Muscle of back (tissue), 11 donors: ENCODE measurements around the gene SNAPC2. TPM values are rescaled to one million over a fixed set of nuclear protein-coding genes. Genes with fewer than 3 reads are reported as not detected.
"Not testable (repeated sequence)": the region's sequence is repeated elsewhere in the genome, so short reads cannot be mapped to it uniquely, and the experiment has no call there.

Experiments used
- DNase-seq, 3 donors: peaks; one replicate each; pipeline versions ENCODE4 v3.0.0 to v3.0.0-alpha.2; 2013
- polyA plus RNA-seq, 10 donors: library from polyadenylated mRNA; unstranded; fragments of 120-200 nt; gene quantifications; one replicate each; pipeline ENCODE4 v1.2.1, GENCODE V29; 2013; ENCODE audit not compliant: insufficient read length in 10 of 10

The SNAPC2 gene
- polyA plus RNA-seq, 10 donors = 11.0 to 20.7 (median 15.7) TPM

DNA sequence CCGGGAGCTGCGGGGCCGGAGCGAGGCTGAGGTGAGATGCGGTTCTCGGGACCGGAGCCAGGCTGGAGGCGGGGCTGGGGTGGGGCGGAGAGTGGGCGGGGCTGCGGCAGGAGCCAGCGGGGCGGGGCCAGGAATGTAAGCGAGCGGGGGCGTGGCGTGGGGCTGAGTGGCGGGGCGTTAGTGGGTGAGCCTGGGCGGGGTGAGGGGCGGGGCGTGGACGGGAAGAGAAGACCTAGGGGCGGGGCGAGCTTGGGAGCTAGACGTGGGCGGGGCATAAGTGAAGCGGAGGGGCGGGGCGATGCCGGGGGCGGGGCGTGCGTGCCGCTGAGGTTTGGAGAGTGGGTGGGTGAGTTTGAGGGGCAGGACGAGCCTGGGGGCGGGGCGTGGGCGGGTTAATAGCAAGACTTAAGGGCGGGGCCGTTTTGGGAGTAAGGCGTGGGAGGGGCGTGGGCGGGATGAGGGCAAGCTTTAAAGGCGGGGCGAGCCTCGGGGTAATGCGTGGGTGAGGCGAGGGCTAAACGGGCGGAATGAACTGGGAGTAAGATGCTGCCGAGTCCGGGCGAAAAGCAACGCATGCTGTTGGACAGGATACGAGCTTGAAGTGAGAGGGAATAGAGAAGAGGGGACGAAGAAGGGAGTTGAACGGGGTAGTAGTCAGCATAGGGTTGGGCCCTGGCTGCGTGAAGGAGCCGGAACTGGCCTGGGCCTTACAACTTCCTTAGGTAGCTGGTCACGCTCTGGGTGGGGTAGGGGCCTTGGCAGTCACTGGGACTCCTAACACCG, 572 bp downstream of the SNAPC2 start:
- peak; percentile 96 to 97 (median 96) for DNase-seq

DNA sequence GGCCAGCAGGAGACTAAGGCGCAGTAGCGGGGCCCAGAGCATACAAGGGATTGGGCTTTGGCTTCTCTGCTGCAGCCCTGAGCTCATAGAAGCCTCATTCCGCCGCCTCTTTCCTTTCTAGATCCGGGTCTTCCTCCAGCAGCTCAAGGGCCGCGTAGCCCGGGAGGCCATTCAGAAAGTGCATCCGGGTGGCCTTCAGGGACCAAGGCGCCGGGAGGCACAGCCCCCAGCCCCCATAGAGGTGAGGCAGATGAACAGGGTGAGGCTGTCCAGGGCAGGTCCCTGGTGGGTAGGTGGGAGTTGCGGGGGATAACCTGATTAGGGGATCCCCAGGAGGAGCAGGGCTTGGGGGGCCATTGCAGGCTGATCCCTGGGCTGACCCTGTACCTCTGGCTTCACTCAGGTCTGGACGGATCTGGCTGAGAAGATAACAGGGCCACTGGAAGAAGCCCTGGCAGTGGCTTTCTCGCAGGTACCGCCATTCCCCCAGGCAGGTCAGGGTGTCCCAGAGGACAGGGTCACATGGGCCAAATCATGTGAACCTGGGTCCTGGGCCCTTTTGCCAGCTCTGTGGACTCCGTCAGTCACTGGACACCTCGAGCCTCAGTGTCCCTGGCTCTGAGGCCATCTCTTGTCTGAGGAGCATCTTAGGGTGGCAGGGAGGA, 1.3 kb downstream of the SNAPC2 start:
- DNase-seq = no peak

DNA sequence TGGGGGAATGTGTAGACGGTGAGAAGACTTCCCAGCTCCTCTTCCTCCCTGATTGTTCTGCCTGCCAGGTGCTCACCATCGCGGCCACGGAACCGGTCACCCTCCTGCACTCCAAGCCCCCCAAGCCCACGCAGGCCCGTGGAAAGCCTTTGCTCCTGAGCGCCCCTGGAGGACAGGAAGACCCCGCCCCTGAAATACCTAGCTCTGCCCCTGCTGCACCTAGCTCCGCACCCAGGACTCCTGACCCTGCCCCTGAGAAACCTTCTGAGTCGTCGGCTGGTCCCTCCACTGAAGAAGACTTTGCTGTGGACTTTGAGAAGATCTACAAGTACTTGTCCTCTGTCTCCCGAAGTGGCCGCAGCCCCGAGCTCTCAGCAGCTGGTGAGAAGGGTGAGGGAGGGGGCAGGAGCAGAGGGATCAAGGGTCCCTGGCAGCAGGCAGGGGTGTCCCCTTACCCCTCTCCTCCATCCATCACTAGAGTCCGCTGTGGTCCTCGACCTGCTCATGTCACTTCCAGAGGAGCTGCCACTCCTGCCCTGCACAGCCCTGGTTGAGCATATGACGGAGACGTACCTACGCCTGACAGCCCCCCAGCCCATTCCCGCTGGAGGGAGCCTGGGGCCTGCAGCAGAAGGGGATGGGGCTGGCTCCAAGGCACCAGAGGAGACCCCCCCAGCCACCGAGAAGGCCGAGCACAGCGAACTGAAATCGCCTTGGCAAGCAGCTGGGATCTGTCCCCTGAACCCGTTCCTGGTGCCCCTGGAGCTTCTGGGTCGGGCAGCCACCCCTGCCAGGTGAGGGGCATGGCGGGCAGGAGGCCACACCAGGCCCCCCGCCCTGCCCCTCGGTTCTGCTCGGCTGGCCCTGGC, 2.1 kb downstream of the SNAPC2 start:
- no peak for DNase-seq

DNA sequence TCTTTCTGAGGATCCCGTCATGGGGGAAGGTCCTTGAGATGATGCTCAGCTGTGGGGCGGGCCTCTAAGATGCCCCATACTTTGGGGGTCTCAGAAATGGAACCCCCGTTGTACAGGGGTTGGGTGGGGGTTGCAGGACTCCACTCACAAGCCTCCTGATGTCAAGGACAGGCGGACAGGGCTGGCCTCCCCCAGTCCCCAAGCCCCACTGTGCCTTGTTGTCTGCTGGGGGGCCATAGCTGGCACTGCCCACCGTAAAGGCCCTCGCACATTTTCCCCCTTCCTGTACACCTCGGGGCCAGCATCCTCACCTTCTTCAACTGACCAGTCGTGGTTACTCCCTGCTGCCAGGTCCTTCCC, 2.7 kb downstream of the SNAPC2 start:
- DNase-seq = no peak

DNA sequence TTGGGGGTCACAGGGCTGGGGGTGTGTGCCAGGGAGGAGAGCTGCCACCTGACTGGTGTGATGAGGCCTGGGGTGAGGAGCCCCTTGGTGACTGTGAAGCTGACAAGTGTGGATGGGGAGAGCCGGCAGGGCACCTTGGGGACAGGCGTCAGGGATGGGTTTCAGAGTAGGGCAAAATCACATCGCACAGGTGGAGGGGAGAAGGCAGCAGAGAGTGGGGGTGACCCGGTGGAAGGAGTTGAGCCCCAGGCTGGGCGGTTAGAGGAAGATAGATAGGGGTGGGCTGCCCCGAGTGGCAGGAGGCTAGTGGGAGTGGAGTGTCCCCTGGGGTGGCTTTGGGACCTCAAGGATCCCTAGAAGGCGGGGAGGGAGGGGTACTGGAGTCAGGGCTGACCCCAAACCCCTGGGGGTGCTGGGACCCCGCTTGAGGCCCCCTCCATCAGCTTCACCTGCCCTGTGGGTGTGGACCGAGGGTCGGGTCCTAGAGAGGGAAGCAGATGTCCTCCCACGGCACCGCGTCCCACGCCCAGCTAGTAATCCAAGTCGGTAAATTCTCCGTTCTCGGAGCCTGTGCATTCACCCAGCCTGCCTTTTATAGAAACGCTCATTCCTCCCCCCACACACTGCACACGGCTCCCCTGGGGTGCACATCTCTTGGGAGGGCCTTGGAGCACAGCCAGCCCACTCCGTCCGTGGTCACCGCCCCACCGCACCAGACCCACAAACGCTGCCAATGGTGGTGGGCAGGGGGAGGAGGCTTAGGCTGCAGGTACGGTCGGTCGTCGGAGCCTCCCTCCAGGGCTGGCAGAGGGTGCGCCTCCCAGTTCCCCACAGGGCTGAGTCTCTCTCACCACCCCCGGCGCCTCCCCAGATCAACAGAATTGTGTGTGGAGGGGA, 3.4 kb downstream of the SNAPC2 start:
- DNase-seq = no peak

DNA sequence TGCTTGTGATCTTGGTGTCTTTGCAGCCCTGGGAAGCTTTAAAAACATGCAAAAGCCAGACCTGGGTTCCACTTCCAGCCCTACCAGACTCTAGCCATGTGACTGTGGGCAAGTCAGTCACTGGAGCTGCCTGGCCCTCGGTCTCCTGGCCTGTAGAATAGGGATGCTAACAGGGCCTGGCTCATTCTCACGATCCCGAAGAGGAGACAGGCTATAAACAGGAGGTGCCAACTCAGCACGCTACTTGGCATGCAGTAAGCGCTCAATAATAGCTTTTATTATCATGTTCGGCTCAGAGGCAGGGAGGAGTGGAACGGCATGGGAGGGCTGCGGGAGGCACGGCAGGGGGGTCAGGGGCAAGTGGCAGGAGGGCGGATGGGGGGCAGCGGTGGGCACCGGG, 4.1 kb downstream of the SNAPC2 start:
- DNase-seq = no peak

DNA sequence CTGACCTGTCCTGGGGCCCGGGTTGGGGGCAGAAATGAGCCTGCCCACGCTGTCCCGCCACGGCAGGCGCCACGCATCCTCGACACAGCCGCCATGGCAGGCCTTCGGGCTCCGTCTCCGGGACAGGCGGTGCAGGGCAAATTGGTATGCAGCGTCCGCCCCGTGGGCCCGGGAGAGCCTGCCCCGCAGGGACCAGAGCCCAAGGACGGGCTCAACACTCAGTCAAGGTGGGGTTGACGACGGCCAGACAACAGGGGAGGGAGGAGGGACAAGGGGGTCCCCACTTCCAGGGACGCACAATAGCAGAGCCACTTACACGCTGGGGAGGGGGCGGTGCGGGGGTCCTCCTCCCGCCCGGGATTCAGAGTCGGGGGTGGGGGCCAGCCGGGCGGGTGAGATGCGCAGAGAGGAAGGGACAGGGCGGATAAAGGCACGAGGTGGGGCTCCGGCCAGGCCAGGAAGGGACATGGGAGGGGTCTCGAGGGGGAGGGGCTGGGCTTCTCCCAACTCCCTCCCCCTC, 4.6 kb downstream of the SNAPC2 start:
- DNase-seq = peak in 1 of 3 donors; percentile 14

DNA sequence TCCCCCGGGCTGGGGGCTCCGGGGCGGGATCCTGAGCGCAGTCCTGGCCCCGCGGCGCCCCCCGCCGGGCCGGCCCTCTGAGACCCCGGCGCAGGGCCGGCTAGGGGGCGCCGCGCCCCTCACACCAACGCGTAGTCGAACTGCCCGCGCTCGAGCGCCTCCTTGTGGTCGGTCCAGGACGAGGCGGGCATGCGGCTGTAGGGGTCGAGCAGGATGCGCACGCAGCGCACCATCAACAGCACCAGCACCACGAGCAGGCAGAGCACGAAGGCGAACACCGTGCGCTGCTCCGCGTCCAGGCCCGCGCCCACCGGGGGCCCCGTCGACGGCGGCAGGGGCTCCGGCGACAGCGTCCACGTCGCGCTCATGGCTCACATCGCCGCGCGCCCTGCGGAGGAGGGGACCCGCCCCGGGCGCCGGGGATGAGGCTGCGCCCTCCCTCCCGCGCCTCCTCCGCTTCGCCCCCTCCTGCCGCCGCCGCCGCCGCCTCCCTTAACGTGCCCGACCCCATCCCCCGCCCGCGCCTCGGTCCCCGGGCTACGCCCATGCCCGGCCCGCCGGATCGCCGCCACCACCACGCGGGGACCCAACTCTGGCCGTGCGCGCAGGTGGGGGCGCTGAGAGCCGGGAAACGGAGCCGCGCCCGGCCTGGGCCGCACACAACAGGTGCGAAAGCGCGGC, 5.2 kb downstream of the SNAPC2 start:
- DNase-seq = peak; percentile 61 to 88 (median 84)

DNA sequence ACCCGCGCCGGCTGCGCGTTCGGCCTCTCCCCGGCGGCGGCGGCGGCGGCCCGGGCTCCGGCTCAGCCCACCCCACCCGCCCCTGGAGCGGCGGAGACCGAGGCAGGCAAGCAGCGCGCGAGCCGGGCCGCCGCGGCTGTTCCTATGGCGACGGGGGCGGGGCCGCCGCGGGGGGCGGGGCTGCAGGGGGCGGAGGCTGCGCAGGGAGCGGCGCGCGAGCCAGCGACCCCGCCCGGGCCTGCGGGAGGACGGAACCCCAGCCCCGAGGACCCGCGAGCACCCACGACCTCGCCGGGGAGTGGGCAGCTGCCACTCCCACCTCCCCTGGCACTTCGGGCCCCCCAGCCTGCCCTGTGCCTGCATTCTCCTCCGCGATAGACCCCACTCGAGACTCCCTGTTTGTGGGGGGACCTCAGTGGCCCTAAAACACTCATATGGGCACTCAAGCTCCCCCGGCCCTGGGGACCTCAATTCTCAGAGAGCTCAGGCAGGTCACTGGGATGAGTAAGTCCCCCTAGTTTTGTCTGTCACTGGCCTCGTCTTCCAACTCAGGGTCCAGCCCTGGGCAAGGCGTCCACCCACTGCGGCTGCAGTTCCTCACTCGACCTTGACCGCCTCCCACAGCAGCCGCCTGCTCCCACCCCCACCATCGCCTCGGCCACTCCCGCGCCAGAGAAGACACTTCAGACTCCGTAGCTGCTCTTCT, 6.0 kb downstream of the SNAPC2 start, which contains the start of gene CTXN1:
Gene CTXN1, minus strand, starts transcription at position 115 of the 706 bp plus-strand sequence. CDS start 597 bp downstream, outside the sequence.
- peak in 2 of 3 donors; percentile 39 to 67 for DNase-seq

DNA sequence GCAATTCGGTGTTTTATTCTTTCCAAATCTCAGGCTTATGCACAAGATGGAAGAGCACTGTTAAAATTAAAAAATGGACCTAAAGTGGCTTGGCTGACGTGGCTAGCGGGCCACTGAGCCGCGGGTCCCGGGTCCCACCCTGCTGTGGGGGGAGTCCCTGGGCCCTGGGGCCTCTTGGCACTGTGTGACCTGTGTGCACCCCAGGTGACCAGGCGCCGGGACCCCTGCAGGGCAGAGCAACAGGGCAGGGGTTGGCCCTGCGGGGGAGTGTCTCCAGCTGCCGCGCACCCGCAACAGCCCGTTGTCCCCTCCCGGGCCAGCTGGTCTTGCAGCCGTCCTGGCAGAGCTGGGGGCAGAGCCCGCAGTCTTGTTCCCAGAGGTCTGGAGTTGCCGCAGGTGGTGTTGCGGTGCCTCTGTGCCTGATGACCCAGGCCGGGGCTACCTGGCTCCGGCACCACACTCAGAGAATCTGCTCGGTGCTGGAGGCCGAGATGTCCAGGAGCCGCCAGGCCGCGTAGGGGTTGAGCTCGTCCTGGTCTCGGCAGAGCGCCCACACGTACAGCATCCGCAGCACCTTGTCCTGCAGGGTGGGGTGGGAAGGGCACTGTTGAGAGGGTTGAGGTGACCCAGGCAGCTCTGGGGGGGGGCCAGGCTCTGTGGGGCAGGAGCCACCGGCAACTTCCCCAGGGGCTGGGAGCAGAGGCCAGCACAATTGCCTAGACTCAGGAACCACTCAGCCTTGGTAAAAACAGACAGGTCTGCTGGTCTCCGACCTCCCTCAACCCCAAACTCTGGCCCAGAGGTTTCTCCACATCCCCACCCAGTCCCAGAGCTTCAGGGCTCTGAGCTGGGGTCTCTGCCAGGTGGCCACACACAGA, 6.8 kb downstream of the SNAPC2 start:
- DNase-seq = no peak

DNA sequence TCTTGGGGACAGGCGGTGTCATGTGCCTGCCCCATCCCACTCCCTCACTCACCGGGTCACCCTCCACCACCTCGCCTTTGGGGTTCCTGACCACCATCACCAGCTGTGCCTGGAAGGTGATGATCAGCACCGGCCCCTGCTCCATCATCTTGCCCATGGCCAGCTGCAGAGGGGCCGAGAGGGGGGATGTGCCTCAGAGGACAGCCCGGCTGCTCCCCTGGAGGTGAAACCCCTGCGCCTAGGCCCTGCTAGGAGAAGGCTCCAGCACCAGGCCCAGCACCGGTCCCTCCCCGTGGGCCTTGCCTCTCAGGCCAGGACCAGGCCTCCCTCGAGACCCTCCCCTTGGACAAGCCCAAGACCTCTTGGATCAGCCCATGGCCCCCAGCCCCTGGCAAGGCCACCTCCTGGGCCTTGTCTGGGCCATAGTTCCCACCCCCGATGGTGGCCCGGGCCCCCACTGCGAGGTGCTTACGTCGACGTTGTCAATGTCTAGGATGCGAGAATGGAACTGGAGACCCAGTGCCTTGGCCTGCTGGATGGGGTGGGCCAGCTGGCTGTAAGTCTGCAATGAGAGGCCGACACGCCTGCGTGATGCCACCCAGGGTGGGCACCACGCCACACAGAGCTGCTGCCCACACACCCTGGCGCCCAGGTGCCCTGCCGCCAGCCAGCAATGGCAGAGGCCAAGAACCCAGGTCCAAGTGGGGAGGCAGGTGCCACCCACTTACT, 7.6 kb downstream of the SNAPC2 start:
- peak in 1 of 3 donors; percentile 12 for DNase-seq

DNA sequence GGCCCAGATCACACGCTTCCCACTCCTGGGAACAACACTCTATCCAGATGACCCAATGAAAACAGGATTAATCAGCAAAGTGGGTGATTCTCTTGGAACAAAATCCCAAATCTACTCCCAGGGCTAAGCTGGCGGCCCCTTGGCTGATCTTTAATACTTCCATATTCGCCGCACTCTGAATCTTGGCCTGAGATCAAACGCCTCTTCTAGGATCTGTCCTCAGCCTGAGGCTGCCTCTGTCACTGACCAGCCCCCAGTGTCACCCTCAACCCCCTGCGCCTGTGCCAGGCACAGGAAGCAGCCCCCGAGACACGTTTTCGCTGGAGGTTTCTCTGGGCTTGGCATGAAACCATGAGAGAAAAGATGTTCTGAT, 8.2 kb downstream of the SNAPC2 start:
- DNase-seq = no peak

DNA sequence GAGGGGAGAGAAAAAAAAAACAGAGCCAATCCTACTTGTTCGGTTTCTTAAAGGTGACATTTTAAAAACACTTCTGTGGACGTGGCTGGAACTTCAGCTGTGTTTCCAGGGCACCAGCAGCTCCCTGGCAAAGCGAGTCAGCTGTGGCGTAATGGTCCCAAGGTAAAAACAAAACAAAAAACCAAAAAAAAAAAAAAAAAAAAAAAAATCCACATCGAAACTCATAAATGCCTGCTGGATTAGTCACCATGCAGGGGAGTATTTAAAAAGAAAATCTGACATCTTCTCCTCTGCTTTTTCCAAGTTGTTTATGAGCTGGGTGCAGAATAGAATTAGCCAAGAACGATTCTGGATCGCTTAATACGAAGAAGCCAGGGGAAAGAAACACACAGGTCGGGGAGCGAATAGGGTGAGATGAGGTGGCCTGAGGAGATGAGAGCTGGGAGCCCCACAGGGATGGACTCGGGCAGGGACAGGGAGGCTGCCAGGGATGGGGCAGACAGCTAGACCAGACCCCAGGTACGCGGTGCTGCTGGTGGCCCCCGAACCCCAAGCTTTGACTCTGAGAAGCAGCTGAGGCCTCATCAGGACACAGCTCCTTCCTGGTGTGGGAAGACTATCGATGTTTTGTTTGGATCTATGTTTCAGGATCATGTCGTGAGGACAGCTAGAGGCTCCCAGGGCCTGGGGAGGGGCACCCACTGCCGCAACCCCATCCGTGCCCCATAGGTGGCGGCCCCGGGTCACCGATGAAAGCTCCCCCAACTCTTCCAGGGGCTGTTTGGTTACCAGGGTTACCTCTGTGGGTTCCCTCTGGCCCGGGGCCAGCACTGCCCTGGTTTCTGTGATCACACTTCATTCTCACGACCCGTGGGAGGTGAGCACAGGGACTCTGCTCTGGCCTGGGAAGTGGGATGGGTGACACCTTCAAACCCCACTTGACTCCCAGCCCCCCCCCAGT, 8.9 kb downstream of the SNAPC2 start:
- peak in 2 of 3 donors; percentile 31 to 46 for DNase-seq

DNA sequence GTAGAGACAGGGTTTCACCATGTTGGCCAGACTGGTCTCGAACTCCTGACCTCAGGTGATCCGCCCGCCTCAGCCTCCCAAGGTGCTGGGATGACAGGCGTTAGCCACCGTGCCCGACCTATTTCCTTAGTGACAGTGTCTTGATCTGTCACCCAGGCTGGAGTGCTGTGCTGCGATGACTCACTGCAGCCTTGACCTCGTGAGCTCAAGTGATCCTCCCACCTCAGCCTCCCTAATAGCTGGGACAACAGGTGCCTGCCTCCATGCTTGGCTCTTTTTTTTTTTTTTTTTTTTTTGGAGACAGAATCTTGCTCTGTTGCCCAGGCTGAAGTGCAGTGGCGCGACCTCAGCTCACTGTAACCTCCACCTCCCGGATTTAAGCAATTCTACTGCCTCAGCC, 9.9 kb downstream of the SNAPC2 start:
- DNase-seq = not testable (repeated sequence)

DNA sequence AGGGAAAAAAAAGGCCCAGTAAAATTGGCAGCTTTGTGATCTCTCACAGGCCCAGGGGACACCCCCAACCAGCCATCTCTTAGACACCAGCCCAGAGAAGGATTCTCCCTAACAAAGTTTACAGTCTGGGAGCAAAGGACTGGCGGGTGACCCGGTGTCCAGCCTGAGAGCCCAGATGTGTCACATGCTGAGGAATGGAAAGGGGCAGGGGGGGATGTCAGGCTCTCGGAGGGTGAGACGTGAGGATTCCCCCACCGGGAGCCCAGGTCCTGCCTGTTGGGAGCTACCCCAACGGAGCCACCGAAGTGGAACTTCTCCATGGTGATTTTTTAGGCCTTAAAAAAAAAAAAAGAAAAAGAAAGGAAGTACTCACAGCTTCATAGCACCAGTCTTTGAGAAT, 10.6 kb downstream of the SNAPC2 start:
- no peak for DNase-seq

DNA sequence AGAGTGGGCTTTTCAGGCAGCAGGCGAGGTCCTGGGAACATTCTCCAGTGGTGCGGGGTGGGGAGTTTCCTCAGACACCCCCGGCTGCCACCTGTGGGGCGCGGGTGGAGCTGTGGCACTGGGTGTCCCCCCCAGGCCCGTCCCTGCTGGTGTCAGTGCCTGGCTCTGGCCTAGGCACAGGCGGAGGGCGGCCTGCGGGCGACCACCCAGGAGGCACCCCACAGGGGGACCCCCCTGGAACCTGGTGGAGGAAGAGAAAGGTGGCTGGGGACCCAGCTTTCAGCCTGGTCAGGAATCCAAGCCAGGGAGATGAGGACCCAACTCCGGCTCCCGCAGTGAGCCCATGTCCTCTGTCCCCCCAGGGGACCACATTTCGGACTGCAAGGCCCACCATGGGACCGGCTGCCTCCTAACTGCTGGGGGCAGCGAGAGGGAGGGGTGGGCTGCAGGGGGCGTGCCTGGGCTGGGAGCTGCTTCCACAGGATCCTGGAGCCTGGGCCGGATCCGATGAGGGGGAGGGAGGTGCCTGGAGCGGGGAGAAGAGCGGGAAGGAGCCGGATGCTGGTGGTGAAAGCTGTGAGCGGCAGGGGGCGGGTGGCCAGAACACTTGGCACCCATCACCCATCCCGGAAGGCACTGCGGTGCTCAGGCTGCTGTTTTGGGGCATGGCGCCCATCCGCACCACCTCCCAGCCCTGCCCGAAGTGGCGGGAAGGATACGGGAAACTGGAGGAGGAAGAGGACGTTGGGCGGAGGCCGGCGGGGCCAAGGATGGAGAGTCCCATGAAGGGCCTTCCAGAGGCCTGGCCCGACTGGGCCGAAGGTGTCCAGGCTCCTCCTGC, 11.3 kb downstream of the SNAPC2 start:
- no peak for DNase-seq
